ENCODE data around the gene ITGA1. TPM values are rescaled to one million over a fixed set of nuclear protein-coding genes. Genes with fewer than 3 reads are reported as not detected.

The ITGA1 gene
- total and polyA plus RNA-seq, 2 donors (not counting 1 experiment from before 2014, with no cell fraction given) = 0.74 TPM; not detected in 1

DNA sequence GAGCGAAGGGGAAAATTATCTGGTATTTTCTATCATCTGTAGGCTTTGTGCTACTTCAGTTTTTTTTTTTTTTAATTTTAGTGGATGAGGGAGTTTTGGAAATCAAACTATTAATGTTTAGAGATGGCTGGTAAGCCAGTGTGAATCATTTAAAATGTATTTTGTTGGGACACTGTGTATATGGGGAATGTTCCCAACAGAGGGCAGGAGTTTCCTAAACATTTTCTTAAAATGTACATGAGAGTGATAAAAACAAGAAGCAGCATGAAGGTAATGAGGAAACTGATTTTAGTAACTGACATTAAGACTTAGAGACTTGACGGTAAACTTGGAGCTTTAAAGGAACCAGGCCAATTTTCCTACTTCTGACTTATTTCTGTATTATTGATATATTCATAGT is 133.2 kb downstream of the ITGA1 start:
- ChIA-PET CTCF (no interaction called here), POLR2A (no interaction called here)
- H3K4me3 ChIP-seq (ENCODE audit: control extremely low read depth in 1 of 5, extremely low read depth in 1 of 5, insufficient read depth in 1 of 5, low read depth in 2 of 5, low read length in 4 of 5) = no peak overlapping the region
- TF ChIP-seq, protein P1, sequence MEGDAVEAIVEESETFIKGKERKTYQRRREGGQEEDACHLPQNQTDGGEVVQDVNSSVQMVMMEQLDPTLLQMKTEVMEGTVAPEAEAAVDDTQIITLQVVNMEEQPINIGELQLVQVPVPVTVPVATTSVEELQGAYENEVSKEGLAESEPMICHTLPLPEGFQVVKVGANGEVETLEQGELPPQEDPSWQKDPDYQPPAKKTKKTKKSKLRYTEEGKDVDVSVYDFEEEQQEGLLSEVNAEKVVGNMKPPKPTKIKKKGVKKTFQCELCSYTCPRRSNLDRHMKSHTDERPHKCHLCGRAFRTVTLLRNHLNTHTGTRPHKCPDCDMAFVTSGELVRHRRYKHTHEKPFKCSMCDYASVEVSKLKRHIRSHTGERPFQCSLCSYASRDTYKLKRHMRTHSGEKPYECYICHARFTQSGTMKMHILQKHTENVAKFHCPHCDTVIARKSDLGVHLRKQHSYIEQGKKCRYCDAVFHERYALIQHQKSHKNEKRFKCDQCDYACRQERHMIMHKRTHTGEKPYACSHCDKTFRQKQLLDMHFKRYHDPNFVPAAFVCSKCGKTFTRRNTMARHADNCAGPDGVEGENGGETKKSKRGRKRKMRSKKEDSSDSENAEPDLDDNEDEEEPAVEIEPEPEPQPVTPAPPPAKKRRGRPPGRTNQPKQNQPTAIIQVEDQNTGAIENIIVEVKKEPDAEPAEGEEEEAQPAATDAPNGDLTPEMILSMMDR (IDR thresholded peaks at IDR 0.05) = no peak
- TF ChIP-seq EZH2 (IDR thresholded peaks at IDR 0.05; ENCODE audit: borderline replicate concordance, insufficient read depth, low read depth, low read length, poor library complexity, severe bottlenecking) = no peak
- no peaks in the 10 kb centered on the region for H4K20me1 ChIP-seq (ENCODE audit: control insufficient read depth, insufficient read depth, low read length, poor library complexity, severe bottlenecking)
- H2AFZ ChIP-seq (ENCODE audit: insufficient read depth, low read depth, low read length, poor library complexity, severe bottlenecking) = no peak overlapping the region
- H3K4me3 Mint-ChIP-seq = no peak overlapping the region
- no peaks in the 10 kb centered on the region for H3K9me3 ChIP-seq (ENCODE audit: control extremely low read depth in 1 of 3, control insufficient read depth in 2 of 3, insufficient read depth in 1 of 3, low read length in 2 of 3)
- no peak overlapping the region for H3K27ac ChIP-seq (ENCODE audit: low read length in 2 of 2)
- DNase-seq (no peak), ATAC-seq (ENCODE audit: low read depth) (no peak)
- no peak overlapping the region for H3K27ac Mint-ChIP-seq
- H3K4me1 Mint-ChIP-seq = no peaks in the 10 kb centered on the region
- peaks cover 5% of the 10 kb centered on the region for H3K27me3 Mint-ChIP-seq
- no peaks in the 10 kb centered on the region for H3K36me3 ChIP-seq (replicated peaks in 1 of 2; ENCODE audit: control extremely low read depth in 1 of 2, control insufficient read depth in 1 of 2, extremely low read depth in 1 of 2, insufficient read depth in 2 of 2, low read length in 1 of 2)
- no peak overlapping the region for H3K4me2 ChIP-seq (replicated peaks; ENCODE audit: low read depth, low read length, poor library complexity, severe bottlenecking)
- H3K9ac ChIP-seq (ENCODE audit: low read length) = no peak overlapping the region
- H3K9me3 Mint-ChIP-seq (ENCODE audit: insufficient read depth) = no peaks in the 10 kb centered on the region
- no peaks in the 10 kb centered on the region for H3K4me1 ChIP-seq (ENCODE audit: control insufficient read depth in 2 of 2, insufficient read depth in 2 of 2, low read length in 2 of 2)
- intact Hi-C loops (cut with micrococcal nuclease) = no loop called here
- no peaks in the 10 kb centered on the region for H3K79me2 ChIP-seq (ENCODE audit: control insufficient read depth, insufficient read depth, low read length)
- H3K27me3 ChIP-seq (replicated peaks in 1 of 4; ENCODE audit: control extremely low read depth in 1 of 4, control insufficient read depth in 3 of 4, insufficient read depth in 4 of 4, low read length in 3 of 4) = no peaks in the 10 kb centered on the region
- WGBS (ENCODE audit: insufficient coverage) = 100% methylated on average over 1 of the region's 2 CpGs

DNA sequence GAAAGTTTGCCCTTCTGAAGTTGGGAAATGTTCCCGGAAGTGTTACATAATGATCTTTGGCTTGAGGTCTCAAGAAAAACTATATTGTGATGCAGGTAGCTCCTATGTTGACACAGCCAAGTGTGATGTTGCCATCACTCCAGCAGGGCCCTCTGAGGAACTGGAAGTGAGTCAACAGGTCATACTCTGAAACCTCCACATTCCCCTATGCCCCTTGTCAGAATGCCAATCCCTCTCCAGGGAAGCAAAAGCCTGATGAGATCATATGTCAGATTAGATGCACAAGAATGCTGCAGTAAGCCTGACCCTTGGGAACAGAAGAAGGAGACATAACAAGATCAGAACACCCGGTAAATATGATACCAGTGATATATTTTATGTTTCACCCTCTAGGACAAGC is 134.7 kb downstream of the ITGA1 start:
- Mint-ChIP-seq H3K4me1 (no peaks in the 10 kb centered on the region), H3K4me3 (no peak overlapping the region), H3K27ac (no peak overlapping the region), H3K9me3 (ENCODE audit: insufficient read depth) (no peaks in the 10 kb centered on the region), H3K27me3 (peaks cover 5% of the 10 kb centered on the region)
- intact Hi-C loops (cut with micrococcal nuclease) = no loop called here
- DNase-seq (no peak), ATAC-seq (ENCODE audit: low read depth) (no peak)
- ChIA-PET POLR2A (no interaction called here), CTCF (no interaction called here)
- Histone ChIP-seq H3K4me3 (ENCODE audit: control extremely low read depth in 1 of 5, extremely low read depth in 1 of 5, insufficient read depth in 1 of 5, low read depth in 2 of 5, low read length in 4 of 5) (no peak overlapping the region), H2AFZ (ENCODE audit: insufficient read depth, low read depth, low read length, poor library complexity, severe bottlenecking) (no peak overlapping the region), H4K20me1 (ENCODE audit: control insufficient read depth, insufficient read depth, low read length, poor library complexity, severe bottlenecking) (no peaks in the 10 kb centered on the region), H3K4me1 (ENCODE audit: control insufficient read depth in 2 of 2, insufficient read depth in 2 of 2, low read length in 2 of 2) (no peaks in the 10 kb centered on the region), H3K79me2 (ENCODE audit: control insufficient read depth, insufficient read depth, low read length) (no peaks in the 10 kb centered on the region), H3K27me3 (replicated peaks in 1 of 4; ENCODE audit: control extremely low read depth in 1 of 4, control insufficient read depth in 3 of 4, insufficient read depth in 4 of 4, low read length in 3 of 4) (no peaks in the 10 kb centered on the region), H3K4me2 (replicated peaks; ENCODE audit: low read depth, low read length, poor library complexity, severe bottlenecking) (no peak overlapping the region), H3K9me3 (ENCODE audit: control extremely low read depth in 1 of 3, control insufficient read depth in 2 of 3, insufficient read depth in 1 of 3, low read length in 2 of 3) (no peaks in the 10 kb centered on the region), H3K9ac (ENCODE audit: low read length) (no peak overlapping the region), H3K36me3 (replicated peaks in 1 of 2; ENCODE audit: control extremely low read depth in 1 of 2, control insufficient read depth in 1 of 2, extremely low read depth in 1 of 2, insufficient read depth in 2 of 2, low read length in 1 of 2) (no peaks in the 10 kb centered on the region), H3K27ac (ENCODE audit: low read length in 2 of 2) (no peak overlapping the region)
- WGBS (ENCODE audit: insufficient coverage) = 80% methylated on average over 1 of the region's 2 CpGs
- TF ChIP-seq EZH2 (IDR thresholded peaks at IDR 0.05; ENCODE audit: borderline replicate concordance, insufficient read depth, low read depth, low read length, poor library complexity, severe bottlenecking) = no peak
- TF ChIP-seq, protein P1 (IDR thresholded peaks at IDR 0.05) = no peak

All from B cell (primary cell).